ENCODE results near the gene GABRA5. TPM values are rescaled to one million over a fixed set of nuclear protein-coding genes. Genes with fewer than 3 reads are reported as not detected.

The GABRA5 gene
- total and polyA plus RNA-seq, 2 donors (not counting 1 experiment from before 2014, with no cell fraction given) = not detected

DNA sequence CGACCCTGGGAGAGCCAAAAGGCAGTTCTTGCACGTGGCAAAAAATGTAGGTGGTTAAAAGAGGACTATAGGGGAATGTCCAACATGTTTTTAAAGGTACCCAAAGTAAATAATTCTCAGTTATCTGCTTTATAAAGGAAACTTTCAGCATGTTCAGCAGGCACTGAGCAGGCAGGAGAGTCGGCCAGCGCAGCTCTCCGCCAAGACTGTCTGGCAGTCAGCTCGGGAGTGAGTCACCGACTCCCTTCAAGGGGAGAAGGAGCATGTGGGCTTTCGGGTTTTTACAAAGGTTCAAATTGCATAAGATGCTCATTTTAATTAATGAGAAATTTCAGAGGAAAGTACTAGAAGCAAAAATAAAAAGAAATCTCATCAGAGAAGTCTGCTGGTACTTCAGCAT is 7.0 kb downstream of the GABRA5 start:
- no peaks in the 10 kb centered on the region for H3K79me2 ChIP-seq (ENCODE audit: control insufficient read depth, insufficient read depth, low read length)
- no peak overlapping the region for H2AFZ ChIP-seq (ENCODE audit: insufficient read depth, low read depth, low read length, poor library complexity, severe bottlenecking)
- no peak overlapping the region for H3K4me3 ChIP-seq (ENCODE audit: control extremely low read depth in 1 of 5, extremely low read depth in 1 of 5, insufficient read depth in 1 of 5, low read depth in 2 of 5, low read length in 4 of 5)
- peaks cover 0 to 2% (median 0%) of the 10 kb centered on the region in 4 experiments for H3K27me3 ChIP-seq (replicated peaks in 1 of 4; ENCODE audit: control extremely low read depth in 1 of 4, control insufficient read depth in 3 of 4, insufficient read depth in 4 of 4, low read length in 3 of 4)
- no peak overlapping the region for H3K27ac ChIP-seq (ENCODE audit: low read length in 2 of 2)
- 91% methylated on average over 5 of the region's 8 CpGs for WGBS (ENCODE audit: insufficient coverage)
- intact Hi-C loops (cut with micrococcal nuclease) = no loop called here
- no peaks in the 10 kb centered on the region for H3K36me3 ChIP-seq (replicated peaks in 1 of 2; ENCODE audit: control extremely low read depth in 1 of 2, control insufficient read depth in 1 of 2, extremely low read depth in 1 of 2, insufficient read depth in 2 of 2, low read length in 1 of 2)
- TF ChIP-seq, protein P1, sequence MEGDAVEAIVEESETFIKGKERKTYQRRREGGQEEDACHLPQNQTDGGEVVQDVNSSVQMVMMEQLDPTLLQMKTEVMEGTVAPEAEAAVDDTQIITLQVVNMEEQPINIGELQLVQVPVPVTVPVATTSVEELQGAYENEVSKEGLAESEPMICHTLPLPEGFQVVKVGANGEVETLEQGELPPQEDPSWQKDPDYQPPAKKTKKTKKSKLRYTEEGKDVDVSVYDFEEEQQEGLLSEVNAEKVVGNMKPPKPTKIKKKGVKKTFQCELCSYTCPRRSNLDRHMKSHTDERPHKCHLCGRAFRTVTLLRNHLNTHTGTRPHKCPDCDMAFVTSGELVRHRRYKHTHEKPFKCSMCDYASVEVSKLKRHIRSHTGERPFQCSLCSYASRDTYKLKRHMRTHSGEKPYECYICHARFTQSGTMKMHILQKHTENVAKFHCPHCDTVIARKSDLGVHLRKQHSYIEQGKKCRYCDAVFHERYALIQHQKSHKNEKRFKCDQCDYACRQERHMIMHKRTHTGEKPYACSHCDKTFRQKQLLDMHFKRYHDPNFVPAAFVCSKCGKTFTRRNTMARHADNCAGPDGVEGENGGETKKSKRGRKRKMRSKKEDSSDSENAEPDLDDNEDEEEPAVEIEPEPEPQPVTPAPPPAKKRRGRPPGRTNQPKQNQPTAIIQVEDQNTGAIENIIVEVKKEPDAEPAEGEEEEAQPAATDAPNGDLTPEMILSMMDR (IDR thresholded peaks at IDR 0.05) = no peak
- TF ChIP-seq EZH2 (IDR thresholded peaks at IDR 0.05; ENCODE audit: borderline replicate concordance, insufficient read depth, low read depth, low read length, poor library complexity, severe bottlenecking) = no peak
- DNase-seq = no peak
- ATAC-seq (ENCODE audit: low read depth) = no peak
- ChIA-PET CTCF (interaction anchor here (1.7 kb wide), 1 partner anchor 16 kb away, joined by 4 read pairs; no protein-coding TSS in a partner anchor), POLR2A (no interaction called here)
- H4K20me1 ChIP-seq (ENCODE audit: control insufficient read depth, insufficient read depth, low read length, poor library complexity, severe bottlenecking) = no peaks in the 10 kb centered on the region
- no peak overlapping the region for H3K27ac Mint-ChIP-seq
- peaks cover 5% of the 10 kb centered on the region for H3K27me3 Mint-ChIP-seq
- H3K9ac ChIP-seq (ENCODE audit: low read length) = no peak overlapping the region
- no peak overlapping the region for H3K4me3 Mint-ChIP-seq
- H3K9me3 ChIP-seq (ENCODE audit: control extremely low read depth in 1 of 3, control insufficient read depth in 2 of 3, insufficient read depth in 1 of 3, low read length in 2 of 3) = peaks cover 0 to 7% (median 0%) of the 10 kb centered on the region in 3 donors
- H3K4me1 Mint-ChIP-seq = no peaks in the 10 kb centered on the region
- no peaks in the 10 kb centered on the region for H3K4me1 ChIP-seq (ENCODE audit: control insufficient read depth in 2 of 2, insufficient read depth in 2 of 2, low read length in 2 of 2)
- H3K9me3 Mint-ChIP-seq (ENCODE audit: insufficient read depth) = no peaks in the 10 kb centered on the region
- H3K4me2 ChIP-seq (replicated peaks; ENCODE audit: low read depth, low read length, poor library complexity, severe bottlenecking) = no peak overlapping the region

DNA sequence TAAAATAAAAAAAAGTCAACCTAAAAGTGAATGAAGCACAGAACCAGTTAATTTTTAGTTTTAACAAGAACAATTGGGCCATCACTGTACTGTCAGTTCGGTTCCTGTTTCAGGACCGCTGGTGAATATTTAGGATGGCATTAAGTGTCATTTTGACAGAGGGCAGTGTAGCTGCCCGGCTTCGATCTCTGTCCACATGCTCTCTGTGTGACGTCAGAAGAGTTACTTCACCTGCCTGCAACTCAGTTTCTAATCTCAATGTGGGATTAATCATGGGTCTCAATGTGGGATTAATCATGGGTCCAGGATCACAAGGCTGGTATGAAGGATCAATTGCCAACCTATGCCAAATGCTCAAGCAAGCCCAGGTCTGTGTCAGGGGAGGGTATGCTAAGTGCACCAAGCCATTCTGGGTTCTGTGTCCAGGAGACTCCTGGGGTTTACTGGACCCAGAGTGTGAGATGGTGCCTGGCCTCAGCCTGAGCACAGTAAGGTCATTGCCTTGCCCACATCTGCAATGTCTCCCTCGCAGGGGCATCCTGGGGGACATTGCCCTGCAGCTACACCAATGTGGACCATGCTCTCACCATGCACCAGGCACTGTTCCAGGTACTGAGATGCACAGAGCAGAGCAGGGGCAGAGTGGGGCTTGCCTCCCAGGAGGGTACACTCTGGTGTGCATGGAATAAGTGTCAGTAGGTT is 8.1 kb downstream of the GABRA5 start:
- ATAC-seq (ENCODE audit: low read depth) = no peak
- TF ChIP-seq EZH2 (IDR thresholded peaks at IDR 0.05; ENCODE audit: borderline replicate concordance, insufficient read depth, low read depth, low read length, poor library complexity, severe bottlenecking) = no peak
- TF ChIP-seq, protein P1 (IDR thresholded peaks at IDR 0.05) = no peak

More for the DNA sequence above, 8.1 kb downstream of the GABRA5 start:
- Histone ChIP-seq H3K36me3 (replicated peaks in 1 of 2; ENCODE audit: control extremely low read depth in 1 of 2, control insufficient read depth in 1 of 2, extremely low read depth in 1 of 2, insufficient read depth in 2 of 2, low read length in 1 of 2) (no peaks in the 10 kb centered on the region), H3K79me2 (ENCODE audit: control insufficient read depth, insufficient read depth, low read length) (no peaks in the 10 kb centered on the region), H3K9me3 (ENCODE audit: control extremely low read depth in 1 of 3, control insufficient read depth in 2 of 3, insufficient read depth in 1 of 3, low read length in 2 of 3) (peaks cover 0 to 7% (median 0%) of the 10 kb centered on the region in 3 donors), H3K9ac (ENCODE audit: low read length) (no peak overlapping the region), H2AFZ (ENCODE audit: insufficient read depth, low read depth, low read length, poor library complexity, severe bottlenecking) (no peak overlapping the region), H4K20me1 (ENCODE audit: control insufficient read depth, insufficient read depth, low read length, poor library complexity, severe bottlenecking) (no peaks in the 10 kb centered on the region), H3K4me3 (ENCODE audit: control extremely low read depth in 1 of 5, extremely low read depth in 1 of 5, insufficient read depth in 1 of 5, low read depth in 2 of 5, low read length in 4 of 5) (no peak overlapping the region), H3K4me1 (ENCODE audit: control insufficient read depth in 2 of 2, insufficient read depth in 2 of 2, low read length in 2 of 2) (no peaks in the 10 kb centered on the region), H3K4me2 (replicated peaks; ENCODE audit: low read depth, low read length, poor library complexity, severe bottlenecking) (no peak overlapping the region), H3K27ac (ENCODE audit: low read length in 2 of 2) (no peak overlapping the region), H3K27me3 (replicated peaks in 1 of 4; ENCODE audit: control extremely low read depth in 1 of 4, control insufficient read depth in 3 of 4, insufficient read depth in 4 of 4, low read length in 3 of 4) (peaks cover 0 to 2% (median 0%) of the 10 kb centered on the region in 4 experiments)
- CTCF ChIA-PET = no interaction called here
- no peaks in the 10 kb centered on the region for H3K4me1 Mint-ChIP-seq
- no peak overlapping the region for H3K27ac Mint-ChIP-seq
- H3K9me3 Mint-ChIP-seq (ENCODE audit: insufficient read depth) = no peaks in the 10 kb centered on the region
- no peak overlapping the region for H3K4me3 Mint-ChIP-seq
- H3K27me3 Mint-ChIP-seq = no peaks in the 10 kb centered on the region
- no peak for DNase-seq
- intact Hi-C loops (cut with micrococcal nuclease) = no loop called here
- POLR2A ChIA-PET = no interaction called here
- WGBS (ENCODE audit: insufficient coverage) = 90% methylated on average over 5 of the region's 6 CpGs

Measured in B cell (primary cell).